Neural cell (in vitro differentiated cells): ENCODE results near the gene BOD1.

Experiments
- EP300 ChIP-seq: fragments of 450-650 bp; conservative IDR thresholded peaks from 2 replicates; pipeline ENCODE4 v1.6.1; 2014; ENCODE audit warnings: antibody characterized with exemption, mild to moderate bottlenecking, moderate library complexity; ENCODE audit not compliant: poor library complexity, severe bottlenecking
- MXI1 ChIP-seq: fragments of 450-650 bp; conservative IDR thresholded peaks from 2 replicates; pipeline ENCODE4 v1.6.1; 2014; ENCODE audit warnings: antibody characterized with exemption, mild to moderate bottlenecking; ENCODE audit not compliant: poor library complexity, severe bottlenecking
- POLR2AphosphoS5 ChIP-seq: IDR thresholded peaks from 2 replicates; pipeline ENCODE4 v1.6.1; 2012
- TF ChIP-seq, protein P1 (sequence below): fragments of 450-650 bp; IDR thresholded peaks from 2 replicates; pipeline ENCODE4 v1.5.1; 2014; ENCODE audit warnings: antibody characterized with exemption, mild to moderate bottlenecking, moderate library complexity; ENCODE audit not compliant: poor library complexity, severe bottlenecking

DNA sequence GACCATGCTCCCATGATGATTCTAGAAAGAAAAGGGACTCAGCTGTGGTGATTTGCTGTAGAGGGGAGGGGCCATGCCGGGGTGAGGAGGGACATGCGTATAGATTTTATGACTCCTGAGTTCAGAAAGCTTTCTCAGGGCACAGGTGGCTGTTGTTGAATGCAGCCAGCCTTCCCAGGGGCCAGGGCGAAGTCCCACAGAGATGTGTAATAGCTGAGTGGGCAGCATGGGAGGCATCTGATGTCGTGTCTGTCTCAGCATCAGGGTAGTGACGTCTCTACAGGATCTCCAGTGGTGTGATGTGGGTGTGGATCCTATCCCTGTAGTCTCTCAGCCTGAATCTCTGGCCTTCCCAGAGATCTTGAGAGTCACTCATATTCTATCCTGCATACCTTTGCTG lies 7.8 kb upstream of the BOD1 start:
- TF ChIP-seq, protein P1, sequence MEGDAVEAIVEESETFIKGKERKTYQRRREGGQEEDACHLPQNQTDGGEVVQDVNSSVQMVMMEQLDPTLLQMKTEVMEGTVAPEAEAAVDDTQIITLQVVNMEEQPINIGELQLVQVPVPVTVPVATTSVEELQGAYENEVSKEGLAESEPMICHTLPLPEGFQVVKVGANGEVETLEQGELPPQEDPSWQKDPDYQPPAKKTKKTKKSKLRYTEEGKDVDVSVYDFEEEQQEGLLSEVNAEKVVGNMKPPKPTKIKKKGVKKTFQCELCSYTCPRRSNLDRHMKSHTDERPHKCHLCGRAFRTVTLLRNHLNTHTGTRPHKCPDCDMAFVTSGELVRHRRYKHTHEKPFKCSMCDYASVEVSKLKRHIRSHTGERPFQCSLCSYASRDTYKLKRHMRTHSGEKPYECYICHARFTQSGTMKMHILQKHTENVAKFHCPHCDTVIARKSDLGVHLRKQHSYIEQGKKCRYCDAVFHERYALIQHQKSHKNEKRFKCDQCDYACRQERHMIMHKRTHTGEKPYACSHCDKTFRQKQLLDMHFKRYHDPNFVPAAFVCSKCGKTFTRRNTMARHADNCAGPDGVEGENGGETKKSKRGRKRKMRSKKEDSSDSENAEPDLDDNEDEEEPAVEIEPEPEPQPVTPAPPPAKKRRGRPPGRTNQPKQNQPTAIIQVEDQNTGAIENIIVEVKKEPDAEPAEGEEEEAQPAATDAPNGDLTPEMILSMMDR = no peak
- no peak for TF ChIP-seq POLR2AphosphoS5
- TF ChIP-seq MXI1 = no peak
- no peak for TF ChIP-seq EP300
